ENCODE data around the gene CPA4.

- TF ChIP-seq ZNF747 (CRISPR knock-in tag; IDR thresholded peaks at IDR 0.05; ENCODE audit: borderline replicate concordance) (no peak), CTCF (CRISPR knock-in tag; IDR thresholded peaks at IDR 0.05) (no peak), SAP130 (CRISPR knock-in tag; IDR thresholded peaks at IDR 0.05; ENCODE audit: low read depth) (no peak), FIP1L1 (IDR thresholded peaks at IDR 0.05; ENCODE audit: borderline replicate concordance, insufficient read depth, low read depth, low read length) (no peak), TAF1 (CRISPR knock-in tag; IDR thresholded peaks at IDR 0.05) (no peak), CCAR2 (optimal IDR thresholded peaks at IDR 0.05; ENCODE audit: low read depth, low read length) (no peak), SRF (IDR thresholded peaks at IDR 0.05; ENCODE audit: low read depth, low read length) (no peak), ZNF792 (CRISPR knock-in tag; IDR thresholded peaks at IDR 0.05) (no peak), ZNF274 (CRISPR knock-in tag; IDR thresholded peaks at IDR 0.05) (no peak), ATF2 (CRISPR knock-in tag; IDR thresholded peaks at IDR 0.05) (no peak)
These were observed 3.5 kb upstream of the CPA4 start for GRCh38 chr7:130289478-130289877.
